GM19467 (cell line): ENCODE data around the gene DAND5.

ENCODE experiments used
- ATAC-seq: cut with Tn5 transposase; IDR thresholded peaks from one replicate; pipeline ENCODE4 v1.9.1; 2021; ENCODE audit warnings: mild to moderate bottlenecking, moderate library complexity; ENCODE audit not compliant: unreplicated experiment

Gene DAND5

GRCh38 chr19:12969292-12969988 is at the start of gene DAND5:
DAND5 (plus strand) TSS chr19:12969576; CDS start chr19:12969661, 85 bp downstream.
- ATAC-seq: no peak

- ATAC-seq: no peak
These were observed 48.3 kb upstream of the DAND5 start for GRCh38 chr19:12921047-12921446.

GRCh38 chr19:12922959-12923358 is 46.4 kb upstream of the DAND5 start:
- no peak for ATAC-seq

GRCh38 chr19:12924621-12925310 is 44.6 kb upstream of the DAND5 start:
- no peak for ATAC-seq

- ATAC-seq: no peak
These were observed 39.3 kb upstream of the DAND5 start for GRCh38 chr19:12930002-12930645.

GRCh38 chr19:12932392-12933286 is 36.7 kb upstream of the DAND5 start:
- no peak for ATAC-seq

- ATAC-seq: peak; percentile 45
These were observed 35.9 kb upstream of the DAND5 start, which contains the start of gene FARSA for GRCh38 chr19:12933287-12934072. FARSA (minus strand) TSS chr19:12933711; CDS start chr19:12933696, 15 bp downstream.

GRCh38 chr19:12935071-12935470 is 34.3 kb upstream of the DAND5 start:
- no peak for ATAC-seq

- no peak for ATAC-seq
These were observed 32.8 kb upstream of the DAND5 start for GRCh38 chr19:12936582-12936981.

GRCh38 chr19:12937093-12937926 is 32.1 kb upstream of the DAND5 start:
- ATAC-seq: no peak

- peak; percentile 71 for ATAC-seq
These were observed 31.2 kb upstream of the DAND5 start, which contains the start of gene CALR for GRCh38 chr19:12937927-12938778. CALR (plus strand) TSS chr19:12938609; CDS start chr19:12938680, 71 bp downstream.

- ATAC-seq: peak; percentile 9
These were observed 30.4 kb upstream of the DAND5 start for GRCh38 chr19:12938779-12939601.

- no peak for ATAC-seq
These were observed 29.4 kb upstream of the DAND5 start for GRCh38 chr19:12939975-12940423.

- ATAC-seq: no peak
These were observed 28.5 kb upstream of the DAND5 start for GRCh38 chr19:12940897-12941296.

GRCh38 chr19:12943437-12944044 is 25.8 kb upstream of the DAND5 start:
- ATAC-seq: no peak

GRCh38 chr19:12944104-12944674 is 25.2 kb upstream of the DAND5 start:
- ATAC-seq: no peak
